Germinal center (tissue), 1 donor: Measurements from ENCODE around the gene HPX.
A peak's percentile ranks its signal among the peaks of the same experiment; 100 is the strongest.

Source experiments
- DNase-seq: peaks from one replicate; pipeline ENCODE4 v3.0.0; 2012; ENCODE audit warnings: mixed read lengths, low spot score

The HPX gene

GRCh38 chr11:6389905-6390717, 50.7 kb downstream of the HPX start, which contains the start of gene SMPD1:
TSS of gene SMPD1 (plus strand) at chr11:6390474. CDS start at chr11:6390599, 125 bp downstream.
- peak; percentile 95 for DNase-seq

DNA sequence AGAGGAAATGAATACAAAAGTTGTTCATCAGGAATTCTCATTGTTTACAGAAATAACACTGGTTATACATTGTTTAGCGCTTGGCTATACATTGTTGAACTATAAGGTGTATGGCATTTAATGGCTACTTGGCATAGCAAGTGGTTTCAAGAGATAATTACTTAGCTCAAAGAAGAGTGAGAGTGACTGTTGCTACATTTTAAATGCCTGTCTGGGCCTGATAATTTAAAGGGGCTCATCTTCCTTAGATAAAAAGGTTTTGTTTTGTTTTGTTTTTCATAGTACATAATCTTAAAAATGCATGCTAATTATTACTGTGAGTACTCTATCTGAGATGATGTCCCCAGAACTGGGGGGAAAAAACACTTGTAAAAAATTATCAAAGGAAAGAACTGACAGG, 52.0 kb downstream of the HPX start:
- DNase-seq: no peak

DNA sequence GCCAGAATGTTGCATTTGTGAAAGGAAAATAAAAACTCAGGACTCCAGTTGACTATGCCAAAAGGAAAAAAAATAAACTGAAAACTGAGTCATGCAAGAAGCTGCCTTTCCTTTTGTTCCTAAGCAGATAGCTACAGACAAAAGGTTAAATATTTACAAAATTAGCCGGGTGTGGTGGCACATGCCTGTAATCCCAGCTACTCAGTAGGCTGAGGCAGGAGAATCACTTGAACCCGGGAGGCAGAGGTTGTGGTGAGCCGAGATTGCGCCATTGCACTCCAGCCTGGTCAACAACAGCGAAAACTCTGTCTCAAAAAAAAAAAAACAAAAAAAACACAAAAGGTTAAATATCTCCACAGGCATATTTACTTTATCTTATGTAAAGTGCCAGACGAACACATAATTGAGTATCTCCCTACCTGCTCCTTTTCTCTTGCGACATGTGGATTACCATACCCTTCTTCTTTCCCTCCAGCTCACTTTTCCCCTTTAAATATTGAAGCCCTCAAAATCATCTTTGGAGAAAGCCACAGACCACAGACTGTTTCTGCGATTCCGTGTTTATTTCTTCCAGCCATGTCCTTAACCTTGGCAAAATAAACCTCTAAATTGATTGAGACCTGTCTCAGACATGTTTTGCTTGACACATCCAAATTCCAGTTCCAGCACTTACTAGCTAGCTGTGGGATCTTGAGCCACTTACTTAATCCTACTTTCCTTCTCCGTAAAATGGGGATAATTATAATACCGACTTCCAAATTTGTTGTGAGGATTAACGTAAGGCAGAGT, 52.8 kb downstream of the HPX start:
- DNase-seq: no peak

- DNase-seq: no peak
Measured at GRCh38 chr11:6385046-6385777, 55.6 kb downstream of the HPX start.
